DND-41 (cell line): ENCODE data around the gene TSPO.

Experiments
- ATAC-seq: fragments of 200-7000 bp; cut with Tn5 transposase; 3 replicates; pipeline ENCODE4 v1.9.1; 2021; ENCODE audit warnings: low read depth; ENCODE audit not compliant: insufficient read depth
- DNase-seq: peaks from one replicate; pipeline ENCODE4 v3.0.0-alpha.2; 2020
- H2AFZ ChIP-seq: 2 replicates; pipeline ENCODE4 v1.6.0; 2012; ENCODE audit warnings: low read depth, low read length
- H3K27ac ChIP-seq: 2 replicates; pipeline ENCODE4 v1.5.1; 2012; ENCODE audit warnings: low read length, inconsistent platforms
- H3K27me3 ChIP-seq: fragments of 200-600 bp; sonication (generic); 2 replicates; pipeline ENCODE4 v1.6.0; 2012; ENCODE audit warnings: low read length, mild to moderate bottlenecking, inconsistent platforms; ENCODE audit not compliant: insufficient read depth, poor library complexity
- H3K36me3 ChIP-seq: 2 replicates; pipeline ENCODE4 v1.5.1; 2012; ENCODE audit warnings: low read length, inconsistent platforms; ENCODE audit not compliant: insufficient read depth
- H3K4me1 ChIP-seq: 2 replicates; pipeline ENCODE4 v1.5.1; 2012; ENCODE audit warnings: mild to moderate bottlenecking, low read length; ENCODE audit not compliant: insufficient read depth
- H3K4me2 ChIP-seq: 2 replicates; pipeline ENCODE4 v1.6.0; 2012; ENCODE audit warnings: mild to moderate bottlenecking, moderate library complexity, low read length, inconsistent platforms; ENCODE audit not compliant: insufficient read depth
- H3K4me3 ChIP-seq, 2 experiments: fragments of 200-600 bp in 1 of 2; shearing (Covaris generic) in 1 of 2; 2 replicates each; pipeline ENCODE4 v1.5.1; 2012 to 2016; ENCODE audit warnings: inconsistent platforms in 2 of 2, low read length in 2 of 2, mild to moderate bottlenecking in 2 of 2, low read depth in 1 of 2, moderate library complexity in 1 of 2
- H3K79me2 ChIP-seq: 2 replicates; pipeline ENCODE4 v1.6.0; 2012; ENCODE audit warnings: low read length, inconsistent platforms; ENCODE audit not compliant: insufficient read depth
- H3K9ac ChIP-seq: 2 replicates; pipeline ENCODE4 v1.6.0; 2012; ENCODE audit warnings: low read depth, mild to moderate bottlenecking, inconsistent platforms, low read length, moderate library complexity
- H3K9me3 ChIP-seq: 2 replicates; pipeline ENCODE4 v1.5.1; 2012; ENCODE audit warnings: low read length, moderate library complexity, mild to moderate bottlenecking, inconsistent platforms; ENCODE audit not compliant: insufficient read depth, severe bottlenecking
- H4K20me1 ChIP-seq: 2 replicates; pipeline ENCODE4 v1.6.0; 2012; ENCODE audit warnings: low read length; ENCODE audit not compliant: insufficient read depth
- EZH2 ChIP-seq: IDR thresholded peaks from 3 replicates; pipeline ENCODE4 v1.6.1; 2012; ENCODE audit warnings: borderline replicate concordance, low read depth, mild to moderate bottlenecking, moderate library complexity, low read length, inconsistent platforms; ENCODE audit not compliant: severe bottlenecking
- TF ChIP-seq, protein P1 (sequence below): IDR thresholded peaks from 2 replicates; pipeline ENCODE4 v1.5.1; 2012; ENCODE audit warnings: borderline replicate concordance, low read length, moderate library complexity, mild to moderate bottlenecking; ENCODE audit not compliant: poor library complexity, severe bottlenecking; ENCODE audit errors: extremely low read depth

The TSPO gene

DNA sequence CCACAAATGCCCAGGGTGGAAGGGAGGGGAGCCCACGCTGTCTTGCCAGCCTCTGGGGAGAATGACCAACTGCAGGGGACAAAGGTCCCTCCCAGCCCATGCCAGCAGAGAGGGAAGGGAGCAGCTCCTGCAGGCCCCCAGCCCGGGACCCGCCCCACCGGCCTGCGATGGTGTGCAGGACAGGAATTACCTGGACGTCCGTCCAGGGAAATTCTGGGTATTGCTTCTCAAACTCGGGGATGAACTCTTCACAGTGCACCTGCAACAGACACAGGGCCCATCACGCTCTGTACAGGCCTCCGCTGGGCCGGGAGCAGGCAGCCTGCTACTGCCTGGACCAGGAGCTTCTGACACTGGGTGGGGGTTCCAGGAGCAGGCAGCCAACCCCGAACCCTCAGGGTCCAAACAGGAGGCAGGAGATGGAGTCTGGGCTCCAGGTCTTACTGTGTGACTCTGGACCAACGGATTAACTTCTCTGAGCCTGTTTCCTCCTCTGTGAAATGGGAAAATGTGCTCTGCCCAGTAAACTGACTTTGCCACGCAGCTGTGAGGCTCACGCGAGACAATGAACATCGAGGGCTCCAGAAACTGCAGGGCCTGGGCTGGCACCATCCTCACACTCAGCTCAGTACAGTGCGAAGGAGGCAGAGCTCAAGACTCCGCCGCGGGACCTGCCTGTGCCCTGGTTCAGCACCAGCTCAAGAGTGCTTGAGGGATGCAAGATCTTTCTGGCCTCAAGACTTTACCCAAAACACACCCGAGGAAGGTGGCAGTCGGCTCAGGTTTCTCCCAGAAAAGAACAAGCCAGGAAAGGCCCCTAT lies 18.2 kb downstream of the TSPO start:
- Histone ChIP-seq H3K79me2 (no peaks in the 10 kb centered on the region), H3K9ac (no peak overlapping the region), H3K4me3 (no peak overlapping the region), H3K27ac (no peak overlapping the region), H3K27me3 (no peaks in the 10 kb centered on the region), H3K36me3 (peaks cover 68% of the 10 kb centered on the region), H3K4me1 (no peaks in the 10 kb centered on the region), H3K4me2 (no peak overlapping the region), H4K20me1 (peaks cover 14% of the 10 kb centered on the region; the same call in 1 of the 2 replicates), H2AFZ (no peak overlapping the region), H3K9me3 (no peaks in the 10 kb centered on the region)
- TF ChIP-seq, protein P1, sequence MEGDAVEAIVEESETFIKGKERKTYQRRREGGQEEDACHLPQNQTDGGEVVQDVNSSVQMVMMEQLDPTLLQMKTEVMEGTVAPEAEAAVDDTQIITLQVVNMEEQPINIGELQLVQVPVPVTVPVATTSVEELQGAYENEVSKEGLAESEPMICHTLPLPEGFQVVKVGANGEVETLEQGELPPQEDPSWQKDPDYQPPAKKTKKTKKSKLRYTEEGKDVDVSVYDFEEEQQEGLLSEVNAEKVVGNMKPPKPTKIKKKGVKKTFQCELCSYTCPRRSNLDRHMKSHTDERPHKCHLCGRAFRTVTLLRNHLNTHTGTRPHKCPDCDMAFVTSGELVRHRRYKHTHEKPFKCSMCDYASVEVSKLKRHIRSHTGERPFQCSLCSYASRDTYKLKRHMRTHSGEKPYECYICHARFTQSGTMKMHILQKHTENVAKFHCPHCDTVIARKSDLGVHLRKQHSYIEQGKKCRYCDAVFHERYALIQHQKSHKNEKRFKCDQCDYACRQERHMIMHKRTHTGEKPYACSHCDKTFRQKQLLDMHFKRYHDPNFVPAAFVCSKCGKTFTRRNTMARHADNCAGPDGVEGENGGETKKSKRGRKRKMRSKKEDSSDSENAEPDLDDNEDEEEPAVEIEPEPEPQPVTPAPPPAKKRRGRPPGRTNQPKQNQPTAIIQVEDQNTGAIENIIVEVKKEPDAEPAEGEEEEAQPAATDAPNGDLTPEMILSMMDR = no peak
- TF ChIP-seq EZH2 = no peak
- ATAC-seq (no peak), DNase-seq (no peak)

DNA sequence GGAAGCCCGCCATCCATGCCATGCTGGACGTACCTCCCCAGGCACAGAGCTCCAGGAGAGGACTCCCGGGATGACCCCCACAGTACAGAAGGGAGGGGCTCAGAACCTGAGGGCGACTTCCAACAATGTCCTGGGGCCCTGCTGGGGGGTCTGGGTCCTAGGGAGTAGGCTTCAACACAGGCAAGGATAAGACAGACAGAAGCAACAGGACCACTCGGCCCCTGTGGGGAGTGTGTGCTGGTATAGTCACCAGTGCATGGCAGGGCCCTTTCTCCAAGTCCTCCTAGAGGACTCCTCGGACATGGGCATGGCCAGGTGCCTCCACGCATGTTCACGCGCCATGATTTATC lies 18.7 kb downstream of the TSPO start:
- no peak for DNase-seq
- Histone ChIP-seq H3K9me3 (no peaks in the 10 kb centered on the region), H3K79me2 (no peaks in the 10 kb centered on the region), H3K4me2 (no peak overlapping the region), H3K36me3 (peaks cover 74% of the 10 kb centered on the region), H2AFZ (no peak overlapping the region), H3K27me3 (no peaks in the 10 kb centered on the region), H3K4me1 (no peaks in the 10 kb centered on the region), H3K4me3 (no peak overlapping the region), H3K27ac (no peak overlapping the region), H4K20me1 (peaks cover 18% of the 10 kb centered on the region; the same call in 1 of the 2 replicates), H3K9ac (no peak overlapping the region)
- TF ChIP-seq EZH2 = no peak
- TF ChIP-seq, protein P1 = no peak
- no peak for ATAC-seq

DNA sequence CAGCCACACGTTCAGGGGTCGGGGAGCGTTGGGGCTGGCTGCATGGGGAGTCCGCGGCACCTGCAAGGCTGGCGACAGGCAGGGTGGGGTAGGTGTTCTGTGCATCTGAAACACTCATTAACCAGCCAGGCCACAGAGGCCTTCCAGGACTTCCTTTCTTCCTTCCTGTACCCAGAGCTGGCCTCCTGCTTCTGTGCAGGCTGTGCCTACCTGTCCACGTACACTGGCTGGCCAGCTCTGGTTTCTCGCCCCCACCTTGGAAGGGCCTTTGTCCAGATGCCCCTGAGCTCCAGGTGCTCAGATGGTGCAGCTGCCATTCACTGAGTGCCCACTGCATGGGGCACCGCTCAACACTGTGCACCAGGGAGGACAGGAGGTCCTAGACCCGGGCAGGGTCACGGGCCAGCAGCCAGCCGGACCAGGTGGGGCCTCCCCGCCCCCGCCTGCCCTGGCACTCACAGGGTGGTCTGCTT lies 19.7 kb downstream of the TSPO start:
- H3K79me2 ChIP-seq = no peaks in the 10 kb centered on the region
- H3K27me3 ChIP-seq = no peaks in the 10 kb centered on the region
- no peak overlapping the region for H3K9ac ChIP-seq
- peaks cover 18% of the 10 kb centered on the region; the same call in 1 of the 2 replicates for H4K20me1 ChIP-seq
- TF ChIP-seq EZH2 = no peak
- TF ChIP-seq, protein P1 = no peak
- DNase-seq (no peak), ATAC-seq (no peak)
- H3K4me3 ChIP-seq = no peak overlapping the region
- H2AFZ ChIP-seq = no peak overlapping the region
- H3K9me3 ChIP-seq = no peaks in the 10 kb centered on the region
- no peak overlapping the region for H3K4me2 ChIP-seq
- H3K4me1 ChIP-seq = no peaks in the 10 kb centered on the region
- H3K36me3 ChIP-seq = peaks cover 82% of the 10 kb centered on the region
- no peak overlapping the region for H3K27ac ChIP-seq
